ENCODE measurements around the gene P2RY4.
"Not testable (repeated sequence)": the region's sequence is repeated elsewhere in the genome, so short reads cannot be mapped to it uniquely, and the experiment has no call there.

The P2RY4 gene

GRCh38 chrX:70264784-70265183, 4.8 kb upstream of the P2RY4 start:
- Histone ChIP-seq H3K4me1 (ENCODE audit: control insufficient read depth, insufficient read depth, low read length) (no peaks in the 10 kb centered on the region), H3K4me3 (ENCODE audit: low read length) (no peak overlapping the region), H3K9ac (ENCODE audit: low read length) (no peak overlapping the region), H3K36me3 (ENCODE audit: control insufficient read depth, insufficient read depth, low read length, severe bottlenecking) (no peaks in the 10 kb centered on the region), H3K9me3 (ENCODE audit: control insufficient read depth, low read length) (peaks cover 21% of the 10 kb centered on the region), H3K27me3 (replicated peaks; ENCODE audit: control insufficient read depth, insufficient read depth, low read length) (peaks cover 14% of the 10 kb centered on the region)
- DNase-seq (ENCODE audit: low read depth) = no peak

- H3K4me1 ChIP-seq (ENCODE audit: control insufficient read depth, insufficient read depth, low read length) = no peaks in the 10 kb centered on the region
- no peak overlapping the region for H3K9ac ChIP-seq (ENCODE audit: low read length)
- H3K27me3 ChIP-seq (replicated peaks; ENCODE audit: control insufficient read depth, insufficient read depth, low read length) = peaks cover 6% of the 10 kb centered on the region
- peak; percentile 29 for DNase-seq (ENCODE audit: low read depth)
- H3K36me3 ChIP-seq (ENCODE audit: control insufficient read depth, insufficient read depth, low read length, severe bottlenecking) = no peaks in the 10 kb centered on the region
- H3K4me3 ChIP-seq (ENCODE audit: low read length) = no peak overlapping the region
- H3K9me3 ChIP-seq (ENCODE audit: control insufficient read depth, low read length) = peaks cover 21% of the 10 kb centered on the region
Measured at GRCh38 chrX:70262952-70263567, 3.1 kb upstream of the P2RY4 start.

GRCh38 chrX:70257423-70258288, 2.3 kb downstream of the P2RY4 start:
- Histone ChIP-seq H3K4me1 (ENCODE audit: control insufficient read depth, insufficient read depth, low read length) (peaks cover 25% of the 10 kb centered on the region), H3K36me3 (ENCODE audit: control insufficient read depth, insufficient read depth, low read length, severe bottlenecking) (no peaks in the 10 kb centered on the region), H3K9me3 (ENCODE audit: control insufficient read depth, low read length) (peaks cover 11% of the 10 kb centered on the region), H3K9ac (ENCODE audit: low read length) (no peak overlapping the region), H3K27me3 (replicated peaks; ENCODE audit: control insufficient read depth, insufficient read depth, low read length) (peaks cover 13% of the 10 kb centered on the region), H3K4me3 (ENCODE audit: low read length) (no peak overlapping the region)
- DNase-seq (ENCODE audit: low read depth) = no peak

DNA sequence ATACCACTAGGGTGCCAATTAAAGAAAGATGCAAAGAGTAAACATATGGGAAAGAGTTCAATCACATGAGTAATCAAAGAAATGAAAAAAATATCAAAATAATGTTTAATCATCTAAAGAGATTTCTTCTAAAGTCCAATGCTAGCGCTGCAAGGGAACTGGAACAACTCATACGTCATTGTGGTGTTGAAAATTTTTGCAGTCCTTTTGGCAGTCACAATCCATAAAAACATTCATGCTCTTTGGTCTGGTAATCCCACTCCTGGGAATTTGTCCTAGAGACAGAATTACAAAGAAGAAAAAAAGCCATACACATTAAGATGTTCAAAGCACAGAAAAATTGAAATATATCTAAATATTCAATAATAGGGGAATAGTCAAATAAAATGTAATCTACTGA, 4.6 kb downstream of the P2RY4 start:
- H3K9ac ChIP-seq (ENCODE audit: low read length) = no peak overlapping the region
- no peak for DNase-seq (ENCODE audit: low read depth)
- H3K4me3 ChIP-seq (ENCODE audit: low read length) = no peak overlapping the region
- H3K27me3 ChIP-seq (replicated peaks; ENCODE audit: control insufficient read depth, insufficient read depth, low read length) = peaks cover 13% of the 10 kb centered on the region
- peaks cover 25% of the 10 kb centered on the region for H3K4me1 ChIP-seq (ENCODE audit: control insufficient read depth, insufficient read depth, low read length)
- H3K9me3 ChIP-seq (ENCODE audit: control insufficient read depth, low read length) = peaks cover 6% of the 10 kb centered on the region
- no peaks in the 10 kb centered on the region for H3K36me3 ChIP-seq (ENCODE audit: control insufficient read depth, insufficient read depth, low read length, severe bottlenecking)

- Histone ChIP-seq H3K9me3 (ENCODE audit: control insufficient read depth, low read length) (peaks cover 6% of the 10 kb centered on the region), H3K4me3 (ENCODE audit: low read length) (no peak overlapping the region), H3K27me3 (replicated peaks; ENCODE audit: control insufficient read depth, insufficient read depth, low read length) (peaks cover 13% of the 10 kb centered on the region), H3K9ac (ENCODE audit: low read length) (no peak overlapping the region), H3K36me3 (ENCODE audit: control insufficient read depth, insufficient read depth, low read length, severe bottlenecking) (no peaks in the 10 kb centered on the region), H3K4me1 (ENCODE audit: control insufficient read depth, insufficient read depth, low read length) (peaks cover 25% of the 10 kb centered on the region)
- no peak for DNase-seq (ENCODE audit: low read depth)
Measured at GRCh38 chrX:70254909-70255308, 5.1 kb downstream of the P2RY4 start.

DNA sequence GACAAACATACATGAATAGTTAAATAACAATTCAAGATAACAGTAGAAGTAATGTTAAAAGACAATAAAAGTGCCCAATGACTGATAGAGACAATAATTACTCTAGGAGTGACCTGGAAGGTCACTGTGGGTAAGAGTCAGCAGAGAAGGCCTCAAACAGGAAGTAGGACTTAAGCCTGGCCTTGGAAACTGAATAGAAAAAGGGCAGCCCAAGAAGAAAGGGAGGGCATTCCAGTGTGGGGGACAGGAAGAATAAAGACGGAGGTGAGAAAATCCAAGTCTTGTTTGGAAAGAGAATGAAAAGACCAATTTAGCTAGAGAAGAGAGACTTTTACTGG, 6.0 kb downstream of the P2RY4 start:
- Histone ChIP-seq H3K4me3 (ENCODE audit: low read length) (no peak overlapping the region), H3K4me1 (ENCODE audit: control insufficient read depth, insufficient read depth, low read length) (peaks cover 25% of the 10 kb centered on the region), H3K36me3 (ENCODE audit: control insufficient read depth, insufficient read depth, low read length, severe bottlenecking) (no peaks in the 10 kb centered on the region), H3K9me3 (ENCODE audit: control insufficient read depth, low read length) (peaks cover 6% of the 10 kb centered on the region), H3K27me3 (replicated peaks; ENCODE audit: control insufficient read depth, insufficient read depth, low read length) (peaks cover 13% of the 10 kb centered on the region), H3K9ac (ENCODE audit: low read length) (no peak overlapping the region)
- no peak for DNase-seq (ENCODE audit: low read depth)

DNA sequence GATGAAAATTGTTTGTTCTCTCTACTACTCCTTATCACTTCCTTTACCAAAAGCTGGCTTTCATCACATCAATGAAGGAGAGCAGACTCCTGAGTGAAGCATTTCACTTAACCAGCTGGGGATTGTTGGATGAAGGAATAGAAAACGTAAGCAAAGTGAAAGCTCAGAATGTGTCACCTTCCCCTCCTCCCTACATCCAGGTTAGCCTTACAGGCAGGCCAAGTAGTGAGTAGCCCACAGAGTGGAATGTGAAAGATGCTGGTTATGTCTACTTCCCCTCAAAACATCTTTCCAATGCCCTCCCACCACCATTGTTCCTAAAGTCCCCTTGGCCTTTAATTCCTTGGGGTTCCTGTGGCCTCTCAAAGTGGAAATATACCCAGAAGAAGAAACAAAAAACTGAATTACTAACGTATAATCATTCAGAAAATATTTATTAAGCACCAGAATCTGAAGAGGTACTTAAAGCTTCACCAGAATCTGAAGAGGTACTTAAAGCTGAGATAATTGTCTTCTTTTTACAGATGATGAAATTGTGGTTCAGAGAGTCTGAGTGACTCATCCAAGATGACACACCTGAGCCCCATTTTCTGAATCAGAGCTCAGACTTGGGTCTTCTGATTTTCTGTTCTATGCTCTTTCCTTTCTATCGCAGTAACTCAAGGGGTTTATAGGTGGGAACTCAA, 6.5 kb downstream of the P2RY4 start:
- no peak for DNase-seq (ENCODE audit: low read depth)

GRCh38 chrX:70252491-70252890, 7.5 kb downstream of the P2RY4 start:
- H3K9me3 ChIP-seq (ENCODE audit: control insufficient read depth, low read length) = peaks cover 6% of the 10 kb centered on the region
- no peak overlapping the region for H3K9ac ChIP-seq (ENCODE audit: low read length)
- peaks cover 10% of the 10 kb centered on the region for H3K27me3 ChIP-seq (replicated peaks; ENCODE audit: control insufficient read depth, insufficient read depth, low read length)
- H3K4me1 ChIP-seq (ENCODE audit: control insufficient read depth, insufficient read depth, low read length) = peaks cover 25% of the 10 kb centered on the region
- no peaks in the 10 kb centered on the region for H3K36me3 ChIP-seq (ENCODE audit: control insufficient read depth, insufficient read depth, low read length, severe bottlenecking)
- DNase-seq (ENCODE audit: low read depth) = no peak
- H3K4me3 ChIP-seq (ENCODE audit: low read length) = no peak overlapping the region

More for the DNA sequence above, 6.5 kb downstream of the P2RY4 start:
- Histone ChIP-seq H3K9ac (ENCODE audit: low read length) (no peak overlapping the region), H3K4me1 (ENCODE audit: control insufficient read depth, insufficient read depth, low read length) (peaks cover 25% of the 10 kb centered on the region), H3K36me3 (ENCODE audit: control insufficient read depth, insufficient read depth, low read length, severe bottlenecking) (no peaks in the 10 kb centered on the region), H3K9me3 (ENCODE audit: control insufficient read depth, low read length) (peaks cover 6% of the 10 kb centered on the region), H3K4me3 (ENCODE audit: low read length) (no peak overlapping the region), H3K27me3 (replicated peaks; ENCODE audit: control insufficient read depth, insufficient read depth, low read length) (peaks cover 16% of the 10 kb centered on the region)

DNA sequence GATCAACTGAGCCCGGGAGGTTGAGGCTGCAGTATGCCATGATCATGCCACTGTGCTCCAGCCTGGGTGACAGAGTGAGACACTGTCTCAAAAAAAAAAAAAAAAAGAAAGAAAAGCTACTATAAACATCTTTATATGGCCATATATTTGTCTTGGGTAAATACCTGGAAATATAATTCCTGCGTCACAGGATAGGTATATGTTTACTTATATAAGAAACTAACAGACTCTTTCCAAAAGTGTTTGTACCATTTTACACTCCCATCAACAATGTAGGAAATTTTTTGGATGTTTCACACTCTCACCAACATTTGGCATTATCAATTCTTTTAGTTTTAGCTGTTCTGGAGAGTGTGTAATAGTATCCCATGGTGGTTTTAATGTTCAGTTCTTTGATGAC, 12.8 kb downstream of the P2RY4 start:
- H3K9ac ChIP-seq (ENCODE audit: low read length) = no peak overlapping the region
- DNase-seq (ENCODE audit: low read depth) = no peak
- peaks cover 7% of the 10 kb centered on the region for H3K4me1 ChIP-seq (ENCODE audit: control insufficient read depth, insufficient read depth, low read length)
- no peaks in the 10 kb centered on the region for H3K36me3 ChIP-seq (ENCODE audit: control insufficient read depth, insufficient read depth, low read length, severe bottlenecking)
- peaks cover 3% of the 10 kb centered on the region for H3K9me3 ChIP-seq (ENCODE audit: control insufficient read depth, low read length)
- peaks cover 6% of the 10 kb centered on the region for H3K27me3 ChIP-seq (replicated peaks; ENCODE audit: control insufficient read depth, insufficient read depth, low read length)
- H3K4me3 ChIP-seq (ENCODE audit: low read length) = no peak overlapping the region

GRCh38 chrX:70244881-70245280, 15.1 kb downstream of the P2RY4 start:
- H3K4me1 ChIP-seq (ENCODE audit: control insufficient read depth, insufficient read depth, low read length) = peaks cover 7% of the 10 kb centered on the region
- H3K9ac ChIP-seq (ENCODE audit: low read length) = no peak overlapping the region
- no peaks in the 10 kb centered on the region for H3K9me3 ChIP-seq (ENCODE audit: control insufficient read depth, low read length)
- no peak for DNase-seq (ENCODE audit: low read depth)
- H3K36me3 ChIP-seq (ENCODE audit: control insufficient read depth, insufficient read depth, low read length, severe bottlenecking) = no peaks in the 10 kb centered on the region
- no peak overlapping the region for H3K4me3 ChIP-seq (ENCODE audit: low read length)
- peaks cover 13% of the 10 kb centered on the region for H3K27me3 ChIP-seq (replicated peaks; ENCODE audit: control insufficient read depth, insufficient read depth, low read length)

- H3K9me3 ChIP-seq (ENCODE audit: control insufficient read depth, low read length); H3K9ac ChIP-seq (ENCODE audit: low read length); H3K4me3 ChIP-seq (ENCODE audit: low read length); H3K36me3 ChIP-seq (ENCODE audit: control insufficient read depth, insufficient read depth, low read length, severe bottlenecking); DNase-seq (ENCODE audit: low read depth); H3K4me1 ChIP-seq (ENCODE audit: control insufficient read depth, insufficient read depth, low read length): not testable (repeated sequence)
- peaks cover 14% of the 10 kb centered on the region for H3K27me3 ChIP-seq (replicated peaks; ENCODE audit: control insufficient read depth, insufficient read depth, low read length)
Measured at GRCh38 chrX:70243601-70244000, 16.4 kb downstream of the P2RY4 start.
